Measurements from ENCODE around the gene ABCA3. TPM values are rescaled to one million over a fixed set of nuclear protein-coding genes. Genes with fewer than 3 reads are reported as not detected.

Gene ABCA3
- total RNA-seq, 1 experiment from 2014 or later, result 58.4 TPM

GRCh38 chr16:2350500-2350899, 10.0 kb upstream of the ABCA3 start:
- ChIA-PET CTCF (no interaction called here), POLR2A (no interaction called here)
- BruUV-seq (replicated peaks), result no TSS peak
- ATAC-seq (no peak), DNase-seq (ENCODE audit: low read depth, low spot score) (no peak)
- no peak overlapping the region for H3K27ac ChIP-seq (ENCODE audit: low read length)
- H3K4me3 ChIP-seq (ENCODE audit: low read depth in 2 of 2, low read length in 2 of 2), result no peak overlapping the region
- no peaks in the 10 kb centered on the region for H3K36me3 ChIP-seq (ENCODE audit: control insufficient read depth, insufficient read depth, low read length)
- no peaks in the 10 kb centered on the region for H3K4me1 ChIP-seq (ENCODE audit: control insufficient read depth, insufficient read depth, low read length)
- in situ Hi-C loops (cut with HindIII; ENCODE audit: low pct_unique_long_range_greater_than_20kb, low sequenced_read_pairs), result no loop called here
- H3K9me3 ChIP-seq (ENCODE audit: control insufficient read depth, insufficient read depth, low read depth, low read length), result no peaks in the 10 kb centered on the region
- intact Hi-C loops (cut with micrococcal nuclease; ENCODE audit: unreplicated experiment), result no loop called here
- no peak for TF ChIP-seq SIN3A (IDR thresholded peaks at IDR 0.05; ENCODE audit: borderline replicate concordance, insufficient read depth, low read depth, low read length)
- TF ChIP-seq POLR2AphosphoS5 (IDR thresholded peaks at IDR 0.05; ENCODE audit: low read depth, low read length), result no peak
- H3K27me3 ChIP-seq (ENCODE audit: control insufficient read depth, insufficient read depth, low read length), result no peaks in the 10 kb centered on the region

GRCh38 chr16:2343211-2343610, 2.7 kb upstream of the ABCA3 start:
- intact Hi-C loops (cut with micrococcal nuclease; ENCODE audit: unreplicated experiment), result no loop called here

More at GRCh38 chr16:2343211-2343610, 2.7 kb upstream of the ABCA3 start:
- Histone ChIP-seq H3K9me3 (ENCODE audit: control insufficient read depth, insufficient read depth, low read depth, low read length) (no peaks in the 10 kb centered on the region), H3K4me3 (ENCODE audit: low read depth in 2 of 2, low read length in 2 of 2) (no peak overlapping the region), H3K27me3 (ENCODE audit: control insufficient read depth, insufficient read depth, low read length) (no peaks in the 10 kb centered on the region), H3K27ac (ENCODE audit: low read length) (no peak overlapping the region), H3K4me1 (ENCODE audit: control insufficient read depth, insufficient read depth, low read length) (peaks cover 10% of the 10 kb centered on the region), H3K36me3 (ENCODE audit: control insufficient read depth, insufficient read depth, low read length) (no peaks in the 10 kb centered on the region)
- in situ Hi-C loops (cut with HindIII; ENCODE audit: low pct_unique_long_range_greater_than_20kb, low sequenced_read_pairs), result no loop called here
- CTCF ChIA-PET, result no interaction called here
- TF ChIP-seq CTCF (IDR thresholded peaks at IDR 0.05) (no peak), POLR2AphosphoS5 (IDR thresholded peaks at IDR 0.05; ENCODE audit: low read depth, low read length) (no peak), REST (IDR thresholded peaks at IDR 0.05; ENCODE audit: insufficient read depth in 1 of 2, low read depth in 2 of 2, low read length in 1 of 2) (no peak), TCF7L2 (IDR thresholded peaks at IDR 0.05; ENCODE audit: low read depth, low read length) (no peak)
- no peak for ATAC-seq
- BruUV-seq (replicated peaks), result no TSS peak
- POLR2A ChIA-PET, result no interaction called here
- DNase-seq (ENCODE audit: low read depth, low spot score), result no peak
